K562 (cell line): ENCODE measurements around the gene ZFAND3. TPM values are rescaled to one million over a fixed set of nuclear protein-coding genes. Genes with fewer than 3 reads are reported as not detected.

Source experiments
- ATAC-seq: fragments of 200-7000 bp; cut with Tn5 transposase; 3 replicates; pipeline ENCODE4 v1.9.1; 2020; ENCODE audit warnings: moderate library complexity
- BruUV-seq: library from RNA; stranded (reverse); fragments of 400-500 nt; replicated peaks from 2 replicates; lab custom pipeline; 2021; lab: Mats Ljungman, UMichigan
- CTCF ChIA-PET: fragments of 300-600 bp; formaldehyde crosslinking; extraction: SDS; loops from one replicate; lab custom pipeline; 2021; ENCODE audit warnings: low intra/inter-chr PET ratio; lab: Yijun Ruan, JAX
- POLR2A ChIA-PET: fragments of 300-600, 350-650 bp; sonication (Branson Sonifier 250); formaldehyde crosslinking; extraction: SDS; loops from one replicate; lab custom pipeline; 2021; ENCODE audit warnings: antibody characterized with exemption, inconsistent platforms; lab: Yijun Ruan, JAX
- DNase-seq, 4 experiments: peaks; one replicate each; pipeline versions ENCODE4 v3.0.0 to v3.0.0-alpha.2; 2011 to 2018; ENCODE audit warnings: low spot score in 3 of 4, mixed read lengths in 3 of 4; ENCODE audit errors: extremely low read depth in 1 of 4
- FAIRE-seq: peaks from 2 replicates; lab custom pipeline; 2011; peaks lifted over from hg19 to GRCh38; lab: Jason Lieb, UNC
- H2AFZ ChIP-seq: 2 replicates; pipeline ENCODE4 v1.6.0; 2011; ENCODE audit warnings: low read depth, low read length, control low read depth, inconsistent platforms
- H3K27ac ChIP-seq: fragments of 200-600 bp; 3 replicates; pipeline ENCODE4 v1.8.0; 2011; ENCODE audit warnings: low read depth, mild to moderate bottlenecking, control low read depth, inconsistent platforms, low read length, moderate library complexity, mixed read lengths; ENCODE audit errors: extremely low read depth
- H3K27me3 ChIP-seq, 2 experiments: fragments of 300-600 bp in 1 of 2; 2 replicates in 1 of 2; 3 replicates in 1 of 2; pipeline versions ENCODE4 v1.6.0 to v1.8.0; 2011; ENCODE audit warnings: inconsistent platforms in 2 of 2, low read length in 2 of 2, mild to moderate bottlenecking in 1 of 2, mixed read lengths in 1 of 2, moderate library complexity in 1 of 2; ENCODE audit not compliant: control insufficient read depth in 2 of 2, insufficient read depth in 2 of 2
- H3K36me3 ChIP-seq: fragments of 300-600 bp; 3 replicates; pipeline ENCODE4 v1.8.0; 2011; ENCODE audit warnings: mild to moderate bottlenecking, low read length, inconsistent platforms; ENCODE audit not compliant: control insufficient read depth, insufficient read depth
- H3K4me1 ChIP-seq, 2 experiments: fragments of 200-600 bp in 1 of 2; replicated peaks in 1 of 2; 2 replicates in 1 of 2; 3 replicates in 1 of 2; pipeline versions ENCODE4 v1.5.1 to v1.8.0; 2011; ENCODE audit warnings: inconsistent platforms in 2 of 2, low read length in 2 of 2, mild to moderate bottlenecking in 1 of 2, mixed read lengths in 1 of 2, moderate library complexity in 1 of 2; ENCODE audit not compliant: control insufficient read depth in 2 of 2, insufficient read depth in 2 of 2
- H3K4me2 ChIP-seq: 2 replicates; pipeline ENCODE4 v1.6.1; 2011; ENCODE audit warnings: low read length, control low read depth, inconsistent platforms, mixed read lengths; ENCODE audit not compliant: insufficient read depth
- H3K4me3 ChIP-seq: fragments of 200-600 bp; sonication (generic), shearing (Covaris generic); 2 replicates; pipeline ENCODE4 v1.5.1; 2016; ENCODE audit warnings: control low read depth, inconsistent platforms
- H3K79me2 ChIP-seq: fragments of 200-600 bp; 3 replicates; pipeline ENCODE4 v1.8.0; 2011; ENCODE audit warnings: low read length, inconsistent platforms; ENCODE audit not compliant: control insufficient read depth, insufficient read depth
- H3K9ac ChIP-seq, 2 experiments: 2 replicates each; pipeline versions ENCODE4 v1.6.0 to v1.6.1; 2011; ENCODE audit warnings: low read depth in 2 of 2, low read length in 2 of 2, control low read depth in 1 of 2, inconsistent platforms in 1 of 2, mild to moderate bottlenecking in 1 of 2, mixed read lengths in 1 of 2; ENCODE audit not compliant: insufficient read depth in 1 of 2
- H3K9me1 ChIP-seq: one replicate; pipeline ENCODE4 v1.6.0; 2011; ENCODE audit warnings: inconsistent platforms, mild to moderate bottlenecking, low read length, moderate library complexity; ENCODE audit not compliant: control insufficient read depth, insufficient read depth
- H3K9me3 ChIP-seq: replicated peaks from 2 replicates; pipeline ENCODE4 v1.5.1; 2011; ENCODE audit warnings: low read depth, low read length, inconsistent platforms; ENCODE audit not compliant: control insufficient read depth, insufficient read depth
- H4K20me1 ChIP-seq: replicated peaks from 2 replicates; pipeline ENCODE4 v1.6.1; 2011; ENCODE audit warnings: low read length, inconsistent platforms, mixed read lengths; ENCODE audit not compliant: control insufficient read depth, insufficient read depth
- CAMTA2 ChIP-seq: fragments of 250-450 bp; sonication (Bioruptor Pico); conservative IDR thresholded peaks from 2 replicates; pipeline ENCODE4 v1.5.1; 2022
- E4F1 ChIP-seq: fragments of 250-450 bp; sonication (Bioruptor Pico); IDR thresholded peaks from 2 replicates; pipeline ENCODE4 v1.5.0; 2021; ENCODE audit warnings: mild to moderate bottlenecking, borderline replicate concordance
- HDAC3 ChIP-seq: fragments of 450-650 bp; IDR thresholded peaks from 2 replicates; pipeline ENCODE4 v1.6.1; 2018; ENCODE audit warnings: borderline replicate concordance, mild to moderate bottlenecking, moderate library complexity; ENCODE audit not compliant: partially characterized antibody
- HMGXB4 ChIP-seq: sonication (generic); formaldehyde crosslinking; IDR thresholded peaks from 2 replicates; pipeline ENCODE4 v1.8.1; 2023; ENCODE audit warnings: mild to moderate bottlenecking, missing genetic modification reagents
- KAT8 ChIP-seq: fragments of 450-650 bp; IDR thresholded peaks from 2 replicates; pipeline ENCODE4 v1.6.1; 2016; ENCODE audit warnings: low read depth, mild to moderate bottlenecking
- KDM4B ChIP-seq, 2 experiments: fragments of 450-650 bp in 1 of 2; sonication (generic) in 1 of 2; IDR thresholded peaks; 2 replicates each; pipeline ENCODE4 v1.6.1; 2016 to 2017; ENCODE audit warnings: borderline replicate concordance in 2 of 2, antibody characterized with exemption in 1 of 2, low read depth in 1 of 2, mild to moderate bottlenecking in 1 of 2
- MCM2 ChIP-seq: fragments of 450-650 bp; IDR thresholded peaks from 2 replicates; pipeline ENCODE4 v1.6.1; 2017; ENCODE audit warnings: low read depth, mild to moderate bottlenecking
- MTA2 ChIP-seq: fragments of 450-650 bp; IDR thresholded peaks from 2 replicates; pipeline ENCODE4 v1.6.1; 2016; ENCODE audit warnings: low read depth
- TSC22D4 ChIP-seq: fragments of 450-650 bp; IDR thresholded peaks from 2 replicates; pipeline ENCODE4 v1.6.1; 2016; ENCODE audit warnings: missing genetic modification characterization, missing biosample characterization, control low read depth
- ZC3H11A ChIP-seq: IDR thresholded peaks from 2 replicates; pipeline ENCODE4 v1.6.1; 2012; ENCODE audit warnings: low read depth, low read length, improper control_type of control experiment
- ZNF696 ChIP-seq: fragments of 250-450 bp; sonication (Bioruptor Pico); conservative IDR thresholded peaks from 2 replicates; pipeline ENCODE4 v1.4.0; 2020; ENCODE audit warnings: mild to moderate bottlenecking, moderate library complexity
- WGBS: fragments of 100-300 bp; shearing (Covaris generic); methylation state at CpG from one replicate; pipeline ENCODE4 v1.1.6; 2016; ENCODE audit warnings: low coverage, mixed read lengths; ENCODE audit not compliant: insufficient coverage; ENCODE audit errors: missing lambda C conversion rate; 5-methylcytosine and 5-hydroxymethylcytosine counted together
- in situ Hi-C: fragments of 300-500 bp; cut with MboI; formaldehyde crosslinking; loops from 4 replicates; pipeline ENCODE4 v1.15.0; 2018; ENCODE audit warnings: inconsistent platforms, mixed read lengths
- intact Hi-C: fragments of 100-400 bp; cut with micrococcal nuclease; formaldehyde crosslinking; loops from 2 replicates; pipeline ENCODE4 v1.14.2; 2022
- polyA plus RNA-seq, 8 experiments: library from polyadenylated mRNA; depleted of rRNA in 4 of 8; stranded (reverse) in 5 of 8; unstranded in 3 of 8; fragments of >200 nt; fragmentation: Nextera tagmentation in 2 of 8; fragmentation: Illumina TruSeq in 1 of 8; extraction: Ambion mirVana in 2 of 8; extraction: Trizol in 1 of 8; gene quantifications; 2 replicates each; pipeline versions ENCODE4 v1.2.1 to v1.2.3, GENCODE V29; 2011 to 2014; ENCODE audit warnings: inconsistent platforms in 1 of 8, missing spikeins in 1 of 8
- total RNA-seq, 7 experiments: library from RNA; depleted of rRNA in 6 of 7; stranded (reverse); fragments of >200 nt in 6 of 7; fragmentation: Illumina TruSeq in 2 of 7; extraction: Trizol in 2 of 7; gene quantifications; 2 replicates each; pipeline versions ENCODE4 v1.2.1 to v1.2.3, GENCODE V29; 2011 to 2021; ENCODE audit warnings: low replicate concordance in 1 of 7
- TF ChIP-seq, protein P1 (sequence below): fragments of 450-650 bp; formaldehyde crosslinking; IDR thresholded peaks from 2 replicates; pipeline ENCODE4 v1.4.0; 2020; ENCODE audit warnings: mild to moderate bottlenecking, moderate library complexity
- TF ChIP-seq, protein P2 (sequence below): fragments of 250-450 bp; sonication (Bioruptor Pico); IDR thresholded peaks from 2 replicates; pipeline ENCODE4 v1.8.0; 2022; ENCODE audit warnings: moderate library complexity, mild to moderate bottlenecking, inconsistent platforms
- TF ChIP-seq, protein P3 (sequence below): fragments of 450-650 bp; formaldehyde crosslinking; IDR thresholded peaks from 2 replicates; pipeline ENCODE4 v1.4.0; 2022; ENCODE audit warnings: missing genetic modification characterization

Gene ZFAND3
- total and polyA plus RNA-seq, 9 of the 15 experiments (the other 6 are each of a cell fraction or from before 2014, with no cell fraction given) = 0.81 to 26.6 (median 11.8) TPM

DNA sequence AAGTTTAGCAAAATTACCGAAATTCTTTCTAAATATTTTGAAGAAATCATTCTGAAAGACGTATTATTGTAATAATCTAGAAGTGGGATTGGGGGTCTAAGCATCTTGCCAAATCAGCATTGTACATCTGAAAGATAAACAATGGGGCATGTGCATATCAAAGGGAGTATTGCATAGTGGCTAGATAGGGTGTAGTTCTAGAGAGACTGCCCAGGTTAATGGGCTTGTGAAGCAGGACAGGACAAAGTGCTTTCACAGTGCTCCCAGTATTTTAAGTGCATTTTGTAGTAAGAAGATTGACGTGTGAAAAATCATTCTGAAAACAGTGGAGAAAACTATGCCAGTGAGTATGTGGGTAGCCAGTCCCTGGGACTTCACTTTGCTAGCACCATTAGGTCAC lies 236.8 kb downstream of the ZFAND3 start:
- WGBS = 50% methylated on average over 3 of the region's 3 CpGs
- H3K27me3 ChIP-seq = no peaks in the 10 kb centered on the region
- no peaks in the 10 kb centered on the region for H3K9me1 ChIP-seq
- intact Hi-C loops (no loop called here), in situ Hi-C loops (no loop called here)
- H3K9ac ChIP-seq = no peak overlapping the region
- no peak overlapping the region for H2AFZ ChIP-seq
- H3K9me3 ChIP-seq = no peaks in the 10 kb centered on the region
- ChIA-PET CTCF (no interaction called here), POLR2A (interaction anchor here (0.6 to 2.0 kb wide), 2 partner anchors 13 to 593 kb away, joined by 3 to 5 read pairs; no protein-coding TSS in a partner anchor)
- no peaks in the 10 kb centered on the region for H3K79me2 ChIP-seq
- no peak overlapping the region for H3K4me2 ChIP-seq
- no peak overlapping the region for H3K27ac ChIP-seq
- FAIRE-seq (no peak), DNase-seq (no peak), ATAC-seq (no peak)
- H3K36me3 ChIP-seq = 0 out of 3 replicates have a peak, but pooled peaks cover under 1% of the 10 kb centered on the region
- no TSS peak for BruUV-seq
- peaks cover 2% of the 10 kb centered on the region in 2 experiments; a peak in 3 of 5 replicates for H3K4me1 ChIP-seq
- H3K4me3 ChIP-seq = no peak overlapping the region
- H4K20me1 ChIP-seq = peaks cover 12% of the 10 kb centered on the region; the same call in 1 of the 2 replicates
- TF ChIP-seq ZNF696 (CRISPR knock-in tag) (no peak), HDAC3 (no peak), CAMTA2 (CRISPR knock-in tag) (no peak), E4F1 (CRISPR knock-in tag) (no peak), KDM4B (IDR thresholded peaks at IDR 0.05; ENCODE audit: borderline replicate concordance in 2 of 2, low read depth in 1 of 2) (no peak), MCM2 (no peak), HMGXB4 (CRISPR knock-in tag) (no peak), TSC22D4 (tag) (no peak), MTA2 (no peak), ZC3H11A (no peak), KAT8 (no peak)
- TF ChIP-seq, protein P1, sequence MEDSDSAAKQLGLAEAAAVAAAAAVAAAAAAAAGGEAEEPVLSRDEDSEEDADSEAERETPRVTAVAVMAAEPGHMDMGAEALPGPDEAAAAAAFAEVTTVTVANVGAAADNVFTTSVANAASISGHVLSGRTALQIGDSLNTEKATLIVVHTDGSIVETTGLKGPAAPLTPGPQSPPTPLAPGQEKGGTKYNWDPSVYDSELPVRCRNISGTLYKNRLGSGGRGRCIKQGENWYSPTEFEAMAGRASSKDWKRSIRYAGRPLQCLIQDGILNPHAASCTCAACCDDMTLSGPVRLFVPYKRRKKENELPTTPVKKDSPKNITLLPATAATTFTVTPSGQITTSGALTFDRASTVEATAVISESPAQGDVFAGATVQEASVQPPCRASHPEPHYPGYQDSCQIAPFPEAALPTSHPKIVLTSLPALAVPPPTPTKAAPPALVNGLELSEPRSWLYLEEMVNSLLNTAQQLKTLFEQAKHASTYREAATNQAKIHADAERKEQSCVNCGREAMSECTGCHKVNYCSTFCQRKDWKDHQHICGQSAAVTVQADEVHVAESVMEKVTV (CRISPR knock-in tag) = no peak
- TF ChIP-seq, protein P2, sequence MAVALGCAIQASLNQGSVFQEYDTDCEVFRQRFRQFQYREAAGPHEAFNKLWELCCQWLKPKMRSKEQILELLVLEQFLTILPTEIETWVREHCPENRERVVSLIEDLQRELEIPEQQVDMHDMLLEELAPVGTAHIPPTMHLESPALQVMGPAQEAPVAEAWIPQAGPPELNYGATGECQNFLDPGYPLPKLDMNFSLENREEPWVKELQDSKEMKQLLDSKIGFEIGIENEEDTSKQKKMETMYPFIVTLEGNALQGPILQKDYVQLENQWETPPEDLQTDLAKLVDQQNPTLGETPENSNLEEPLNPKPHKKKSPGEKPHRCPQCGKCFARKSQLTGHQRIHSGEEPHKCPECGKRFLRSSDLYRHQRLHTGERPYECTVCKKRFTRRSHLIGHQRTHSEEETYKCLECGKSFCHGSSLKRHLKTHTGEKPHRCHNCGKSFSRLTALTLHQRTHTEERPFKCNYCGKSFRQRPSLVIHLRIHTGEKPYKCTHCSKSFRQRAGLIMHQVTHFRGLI (CRISPR knock-in tag) = no peak
- TF ChIP-seq, protein P3, sequence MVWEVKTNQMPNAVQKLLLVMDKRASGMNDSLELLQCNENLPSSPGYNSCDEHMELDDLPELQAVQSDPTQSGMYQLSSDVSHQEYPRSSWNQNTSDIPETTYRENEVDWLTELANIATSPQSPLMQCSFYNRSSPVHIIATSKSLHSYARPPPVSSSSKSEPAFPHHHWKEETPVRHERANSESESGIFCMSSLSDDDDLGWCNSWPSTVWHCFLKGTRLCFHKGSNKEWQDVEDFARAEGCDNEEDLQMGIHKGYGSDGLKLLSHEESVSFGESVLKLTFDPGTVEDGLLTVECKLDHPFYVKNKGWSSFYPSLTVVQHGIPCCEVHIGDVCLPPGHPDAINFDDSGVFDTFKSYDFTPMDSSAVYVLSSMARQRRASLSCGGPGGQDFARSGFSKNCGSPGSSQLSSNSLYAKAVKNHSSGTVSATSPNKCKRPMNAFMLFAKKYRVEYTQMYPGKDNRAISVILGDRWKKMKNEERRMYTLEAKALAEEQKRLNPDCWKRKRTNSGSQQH = no peak
